ENCODE measurements around the gene NOTCH2.
"Not testable (repeated sequence)": the region's sequence is repeated elsewhere in the genome, so short reads cannot be mapped to it uniquely, and the experiment has no call there.

Gene NOTCH2

DNA sequence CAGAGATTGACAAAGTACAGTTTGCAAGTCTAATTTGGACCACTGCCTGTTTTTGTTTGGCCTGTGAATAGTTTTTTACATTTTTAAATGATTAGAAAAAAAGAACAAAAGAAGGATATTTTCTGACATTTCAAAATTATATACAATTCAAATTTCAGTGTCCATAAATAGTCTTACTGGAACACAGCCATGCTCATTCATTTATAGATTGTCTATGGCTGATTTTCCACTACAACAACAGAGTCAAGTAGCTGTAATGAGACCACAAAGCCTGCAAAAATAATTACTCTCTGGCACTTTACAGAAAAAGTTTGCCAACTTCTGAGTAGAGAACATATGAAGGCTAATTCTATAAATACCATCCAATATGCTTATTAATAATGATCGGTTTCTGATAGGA lies 61.1 kb downstream of the NOTCH2 start:
- not testable (repeated sequence) for H3K4me1 ChIP-seq (ENCODE audit: control insufficient read depth in 1 of 2, insufficient read depth in 1 of 2, low read depth in 1 of 2, low read length in 1 of 2); H3K27me3 ChIP-seq; H3K4me3 ChIP-seq (ENCODE audit: low read depth in 1 of 2, low read length in 1 of 2); H3K9me3 ChIP-seq; H3K27ac ChIP-seq; H3K36me3 ChIP-seq

DNA sequence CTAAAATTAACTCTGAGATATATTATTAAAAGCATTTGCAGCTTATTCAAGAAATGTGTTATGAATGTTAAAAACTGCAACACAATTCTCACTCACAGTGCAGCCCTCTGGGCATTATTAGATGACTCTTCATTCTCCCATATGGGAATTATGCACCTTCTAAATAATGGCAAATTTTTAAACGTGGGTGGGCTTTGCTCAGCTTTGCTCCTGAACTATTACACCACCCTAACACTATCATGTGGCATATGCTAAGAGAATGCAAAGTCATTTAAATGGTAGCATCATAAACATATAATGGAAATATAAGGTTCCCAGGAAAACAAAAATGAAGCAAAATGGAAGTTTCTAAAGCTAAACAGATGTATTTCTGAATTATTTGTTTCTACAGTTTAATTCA lies 61.6 kb downstream of the NOTCH2 start:
- not testable (repeated sequence) for H3K36me3 ChIP-seq; H3K27me3 ChIP-seq; H3K9me3 ChIP-seq; H3K4me1 ChIP-seq (ENCODE audit: control insufficient read depth in 1 of 2, insufficient read depth in 1 of 2, low read depth in 1 of 2, low read length in 1 of 2); H3K4me3 ChIP-seq (ENCODE audit: low read depth in 1 of 2, low read length in 1 of 2); H3K27ac ChIP-seq

- H3K9me3 ChIP-seq; H3K27me3 ChIP-seq; H3K4me1 ChIP-seq (ENCODE audit: control insufficient read depth in 1 of 2, insufficient read depth in 1 of 2, low read depth in 1 of 2, low read length in 1 of 2); H3K27ac ChIP-seq; H3K4me3 ChIP-seq (ENCODE audit: low read depth in 1 of 2, low read length in 1 of 2): not testable (repeated sequence)
- peaks cover 15% of the 10 kb centered on the region for H3K36me3 ChIP-seq
These were observed 68.4 kb downstream of the NOTCH2 start for GRCh38 chr1:120001035-120001434.

GRCh38 chr1:119996731-119997312 lies 72.6 kb downstream of the NOTCH2 start:
- not testable (repeated sequence) for H3K4me1 ChIP-seq (ENCODE audit: control insufficient read depth in 1 of 2, insufficient read depth in 1 of 2, low read depth in 1 of 2, low read length in 1 of 2); H3K9me3 ChIP-seq; H3K4me3 ChIP-seq (ENCODE audit: low read depth in 1 of 2, low read length in 1 of 2); H3K27me3 ChIP-seq; H3K36me3 ChIP-seq
- H3K27ac ChIP-seq: peak overlapping the region; percentile 29

DNA sequence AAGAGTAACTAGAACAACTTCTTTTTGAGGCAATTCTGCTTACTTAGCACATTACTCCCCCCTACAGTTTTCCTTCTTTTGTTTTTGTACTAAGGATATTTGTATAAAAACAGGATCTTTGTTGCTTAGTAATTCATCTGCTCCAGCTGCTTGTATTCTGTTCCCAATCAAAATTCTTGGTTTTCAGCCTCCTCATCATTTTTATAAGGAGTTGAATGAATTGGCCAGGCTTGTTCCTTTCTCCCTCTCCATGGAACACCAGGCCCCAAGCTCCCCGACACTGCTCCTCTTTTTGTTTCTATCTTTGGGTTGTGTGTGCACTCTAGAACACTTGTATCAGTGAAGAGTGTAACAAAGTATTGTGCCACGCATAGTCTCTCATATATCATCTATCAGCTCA lies 73.5 kb downstream of the NOTCH2 start:
- H3K27ac ChIP-seq; H3K36me3 ChIP-seq; H3K4me3 ChIP-seq (ENCODE audit: low read depth in 1 of 2, low read length in 1 of 2): not testable (repeated sequence)

GRCh38 chr1:119988306-119989062 lies 81.0 kb downstream of the NOTCH2 start:
- no peak for TF ChIP-seq CTCF (IDR thresholded peaks at IDR 0.05)
- Histone ChIP-seq H3K4me1 (ENCODE audit: control insufficient read depth in 1 of 2, insufficient read depth in 1 of 2, low read depth in 1 of 2, low read length in 1 of 2) (peaks cover 22 to 26% of the 10 kb centered on the region in 2 experiments), H3K9me3 (no peaks in the 10 kb centered on the region), H3K27me3 (no peaks in the 10 kb centered on the region), H3K4me3 (ENCODE audit: low read depth in 1 of 2, low read length in 1 of 2) (no peak overlapping the region), H3K27ac (peak overlapping the region; percentile 71), H3K36me3 (peaks cover 20% of the 10 kb centered on the region)

More for the DNA sequence above, 73.5 kb downstream of the NOTCH2 start:
- H3K27me3 ChIP-seq; H3K4me1 ChIP-seq (ENCODE audit: control insufficient read depth in 1 of 2, insufficient read depth in 1 of 2, low read depth in 1 of 2, low read length in 1 of 2); H3K9me3 ChIP-seq: not testable (repeated sequence)

DNA sequence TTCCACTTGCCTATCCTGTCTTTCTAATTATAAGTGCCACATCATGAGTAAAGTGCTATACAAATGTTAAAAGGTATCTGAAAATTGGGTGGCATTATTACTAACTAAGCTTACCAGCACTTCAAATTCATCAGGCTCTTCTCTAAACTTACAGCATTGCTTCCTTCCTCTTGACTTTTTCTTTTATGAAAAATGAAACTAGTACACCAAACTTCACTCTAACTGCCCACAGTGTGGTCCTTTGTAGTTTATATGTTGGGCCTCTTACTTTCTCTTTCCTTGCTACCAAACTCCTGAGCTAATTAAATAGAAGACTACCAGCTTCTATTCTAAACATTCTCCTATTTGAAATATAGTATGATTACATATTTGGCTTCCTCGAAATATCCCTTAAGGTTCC lies 81.8 kb downstream of the NOTCH2 start:
- no peak for TF ChIP-seq CTCF (IDR thresholded peaks at IDR 0.05)
- Histone ChIP-seq H3K4me3 (ENCODE audit: low read depth in 1 of 2, low read length in 1 of 2) (no peak overlapping the region), H3K27me3 (no peaks in the 10 kb centered on the region), H3K27ac (peak overlapping the region; percentile 71), H3K36me3 (peaks cover 20% of the 10 kb centered on the region), H3K9me3 (no peaks in the 10 kb centered on the region), H3K4me1 (ENCODE audit: control insufficient read depth in 1 of 2, insufficient read depth in 1 of 2, low read depth in 1 of 2, low read length in 1 of 2) (peaks cover 22 to 26% of the 10 kb centered on the region in 2 experiments)

- H3K36me3 ChIP-seq: peaks cover 20% of the 10 kb centered on the region
- TF ChIP-seq CTCF (IDR thresholded peaks at IDR 0.05): no peak
- peaks cover 22 to 26% of the 10 kb centered on the region in 2 experiments for H3K4me1 ChIP-seq (ENCODE audit: control insufficient read depth in 1 of 2, insufficient read depth in 1 of 2, low read depth in 1 of 2, low read length in 1 of 2)
- peak overlapping the region; percentile 71 for H3K27ac ChIP-seq
- no peaks in the 10 kb centered on the region for H3K27me3 ChIP-seq
- H3K9me3 ChIP-seq: no peaks in the 10 kb centered on the region
- H3K4me3 ChIP-seq (ENCODE audit: low read depth in 1 of 2, low read length in 1 of 2): no peak overlapping the region
These were observed 82.3 kb downstream of the NOTCH2 start for GRCh38 chr1:119987112-119987511.

All from neutrophil (primary cell).